GM12874 (cell line): ENCODE results near the gene PKN2.

Experiments
- TF ChIP-seq, protein P1 (sequence below): IDR thresholded peaks from 2 replicates; pipeline ENCODE4 v1.5.1; 2011; ENCODE audit warnings: low read depth, mild to moderate bottlenecking, control low read depth, low read length, moderate library complexity; ENCODE audit not compliant: insufficient read depth

PKN2 gene

DNA sequence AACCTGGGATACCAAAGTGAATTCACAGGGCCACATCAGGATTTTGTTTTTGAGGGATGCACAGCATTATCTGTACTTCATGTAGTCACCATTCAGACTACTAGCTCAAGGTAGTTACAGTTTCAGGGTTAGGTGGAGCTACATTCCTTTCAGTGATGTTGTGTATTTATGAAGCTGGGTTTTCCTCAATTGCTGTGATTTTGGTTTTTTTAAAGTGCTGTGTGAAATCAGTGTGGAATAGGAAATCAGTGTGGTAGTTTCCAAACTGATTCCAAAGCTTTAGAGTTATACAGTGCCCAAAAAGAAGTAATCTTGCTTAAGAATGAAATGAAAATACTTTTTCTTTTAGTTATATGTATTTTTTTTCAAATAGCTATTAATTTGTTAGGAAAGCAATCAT, 95.8 kb downstream of the PKN2 start:
- TF ChIP-seq, protein P1, sequence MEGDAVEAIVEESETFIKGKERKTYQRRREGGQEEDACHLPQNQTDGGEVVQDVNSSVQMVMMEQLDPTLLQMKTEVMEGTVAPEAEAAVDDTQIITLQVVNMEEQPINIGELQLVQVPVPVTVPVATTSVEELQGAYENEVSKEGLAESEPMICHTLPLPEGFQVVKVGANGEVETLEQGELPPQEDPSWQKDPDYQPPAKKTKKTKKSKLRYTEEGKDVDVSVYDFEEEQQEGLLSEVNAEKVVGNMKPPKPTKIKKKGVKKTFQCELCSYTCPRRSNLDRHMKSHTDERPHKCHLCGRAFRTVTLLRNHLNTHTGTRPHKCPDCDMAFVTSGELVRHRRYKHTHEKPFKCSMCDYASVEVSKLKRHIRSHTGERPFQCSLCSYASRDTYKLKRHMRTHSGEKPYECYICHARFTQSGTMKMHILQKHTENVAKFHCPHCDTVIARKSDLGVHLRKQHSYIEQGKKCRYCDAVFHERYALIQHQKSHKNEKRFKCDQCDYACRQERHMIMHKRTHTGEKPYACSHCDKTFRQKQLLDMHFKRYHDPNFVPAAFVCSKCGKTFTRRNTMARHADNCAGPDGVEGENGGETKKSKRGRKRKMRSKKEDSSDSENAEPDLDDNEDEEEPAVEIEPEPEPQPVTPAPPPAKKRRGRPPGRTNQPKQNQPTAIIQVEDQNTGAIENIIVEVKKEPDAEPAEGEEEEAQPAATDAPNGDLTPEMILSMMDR = no peak

DNA sequence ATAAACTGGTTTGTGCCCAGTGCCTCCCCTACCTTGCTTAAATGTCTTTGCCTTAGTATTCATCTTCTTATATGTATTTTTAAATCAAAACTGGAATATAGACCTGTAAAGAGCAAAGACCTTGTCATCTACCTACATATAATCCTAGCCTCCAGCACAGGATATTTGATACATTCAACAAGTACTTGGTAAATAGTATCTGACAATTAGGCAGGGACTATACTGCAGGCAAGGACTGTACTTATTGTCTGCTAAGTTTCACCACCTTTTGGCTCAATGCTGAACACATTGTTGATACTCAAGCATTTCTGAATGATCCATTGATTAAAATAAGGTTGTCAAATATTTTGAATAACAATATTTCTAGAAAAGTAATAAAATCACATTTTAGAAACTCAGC, 96.4 kb downstream of the PKN2 start:
- TF ChIP-seq, protein P1 = no peak

DNA sequence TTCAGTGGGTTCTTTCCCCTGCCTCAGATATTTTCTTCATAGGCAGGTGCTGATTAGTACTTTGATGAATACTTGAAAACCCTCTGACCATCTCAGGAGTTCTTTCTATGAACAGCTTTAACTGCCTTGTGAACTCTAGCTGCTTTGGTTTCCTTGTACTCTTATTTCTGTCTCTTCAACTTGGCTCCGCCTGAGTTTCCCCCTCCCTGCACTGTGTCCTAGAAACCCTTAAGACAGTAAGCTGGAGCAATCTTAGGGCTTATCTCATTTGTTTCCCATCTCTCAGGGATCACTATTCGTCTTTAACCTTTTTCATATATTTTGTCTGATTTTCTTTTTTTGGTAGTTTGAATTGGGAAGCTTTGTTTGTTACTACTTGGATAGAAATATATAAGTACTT, 99.1 kb downstream of the PKN2 start:
- TF ChIP-seq, protein P1 = no peak

DNA sequence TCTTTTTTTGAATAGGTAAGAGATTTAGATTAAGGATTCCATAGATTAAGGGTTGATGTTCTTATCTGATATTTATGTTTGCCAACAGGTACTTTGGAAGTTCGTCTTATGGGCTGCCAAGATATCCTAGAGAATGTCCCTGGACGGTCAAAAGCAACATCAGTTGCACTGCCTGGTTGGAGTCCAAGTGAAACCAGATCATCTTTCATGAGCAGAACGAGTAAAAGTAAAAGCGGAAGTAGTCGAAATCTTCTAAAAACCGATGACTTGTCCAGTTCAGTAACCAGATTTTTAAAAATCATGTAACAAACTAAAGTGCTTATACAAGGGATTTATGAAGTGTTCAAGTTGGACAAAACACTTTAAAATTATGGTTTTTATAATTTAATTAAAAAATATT, 100.5 kb downstream of the PKN2 start:
- TF ChIP-seq, protein P1 = no peak

DNA sequence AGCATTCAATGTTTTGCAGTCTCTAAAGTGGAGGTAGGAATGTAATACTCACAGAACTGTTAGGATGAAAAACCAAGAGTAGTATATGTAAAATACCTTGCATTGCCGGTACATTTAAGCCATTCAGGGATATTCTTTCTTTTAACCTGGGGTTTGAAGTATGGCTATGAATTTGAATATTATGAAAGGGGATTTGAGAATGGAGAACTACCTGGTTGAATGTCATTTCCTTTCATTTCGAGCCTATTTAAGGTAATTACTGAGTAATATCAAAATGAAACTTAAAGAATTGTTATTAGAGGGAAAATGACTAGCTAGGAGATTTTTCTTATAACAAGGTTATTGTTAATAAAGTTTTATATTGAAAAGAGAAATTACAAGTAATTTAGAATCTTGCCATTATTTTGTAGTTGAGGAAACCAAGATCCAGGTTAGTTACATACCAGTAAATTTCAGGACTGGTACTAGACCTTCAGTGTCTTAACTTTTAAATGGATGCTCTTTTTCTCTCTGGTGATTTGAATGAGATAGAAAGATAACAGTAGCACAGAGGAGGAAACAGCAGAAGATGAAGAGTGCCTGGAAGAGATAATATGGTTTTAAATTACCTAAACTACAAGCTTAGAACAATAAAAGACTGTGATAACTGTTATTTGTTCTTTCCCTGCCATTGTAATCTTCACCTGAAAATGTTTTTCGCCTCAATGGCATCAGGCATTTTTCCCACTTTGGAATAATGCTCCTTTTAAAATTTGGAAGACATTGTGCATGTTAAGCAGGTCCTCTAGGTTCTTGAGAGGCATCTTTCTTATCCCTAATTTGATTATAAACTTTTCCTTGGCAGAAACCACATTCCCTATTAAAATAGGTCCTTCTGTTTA, 103.2 kb downstream of the PKN2 start:
- TF ChIP-seq, protein P1 = no peak

DNA sequence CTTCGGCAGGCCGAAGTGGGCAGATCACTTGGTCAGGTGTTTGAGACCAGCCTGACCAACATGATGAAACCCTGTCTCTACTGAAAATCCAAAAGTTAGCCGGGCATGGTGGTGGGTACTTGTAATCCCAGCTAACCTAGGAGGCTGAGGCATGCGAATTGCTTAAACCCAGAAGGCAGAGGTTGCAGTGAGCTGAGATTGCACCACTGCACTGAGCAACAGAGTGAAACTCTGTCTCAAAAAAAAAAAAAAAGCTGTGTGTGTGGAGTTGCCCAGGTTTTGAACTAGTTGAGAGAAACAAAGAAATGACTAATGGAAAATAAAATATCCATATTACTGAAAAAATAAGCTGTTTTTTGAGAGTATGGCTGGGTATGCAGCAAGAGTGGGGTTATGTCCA, 107.1 kb downstream of the PKN2 start:
- TF ChIP-seq, protein P1 = no peak

DNA sequence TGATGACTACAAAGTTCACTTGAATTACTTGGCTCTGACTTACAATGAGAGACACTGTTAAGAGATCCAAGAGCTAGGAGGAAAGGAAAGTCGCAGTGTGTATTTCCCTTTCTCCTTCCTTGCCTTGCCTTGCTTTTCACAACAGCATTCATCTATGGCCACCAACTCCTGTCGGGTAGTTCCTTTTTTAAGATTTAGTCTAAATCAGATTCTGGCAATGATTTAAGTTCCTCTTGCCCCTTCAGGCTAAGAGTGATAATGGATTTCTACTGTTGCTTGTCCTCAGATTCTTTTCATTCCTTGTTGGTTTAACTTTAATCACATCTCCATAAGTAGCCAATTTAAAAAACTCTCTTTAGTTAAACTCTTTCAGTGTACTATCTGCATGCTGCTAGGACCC, 115.4 kb downstream of the PKN2 start:
- TF ChIP-seq, protein P1 = no peak
